WTC11 (cell line): ENCODE measurements around the gene IFRD2. TPM values are rescaled to one million over a fixed set of nuclear protein-coding genes. Genes with fewer than 3 reads are reported as not detected.

Source experiments
- ATF2 ChIP-seq: sonication (generic); formaldehyde crosslinking; IDR thresholded peaks from 2 replicates; pipeline ENCODE4 v1.8.1; 2022; ENCODE audit warnings: low read depth, missing genetic modification reagents, borderline replicate concordance
- ATF3 ChIP-seq: sonication (generic); formaldehyde crosslinking; conservative IDR thresholded peaks from 2 replicates; pipeline ENCODE4 v1.8.1; 2022; ENCODE audit warnings: mild to moderate bottlenecking, missing genetic modification reagents
- CREM ChIP-seq: sonication (generic); formaldehyde crosslinking; IDR thresholded peaks from 2 replicates; pipeline ENCODE4 v1.8.1; 2022; ENCODE audit warnings: mild to moderate bottlenecking, missing genetic modification reagents, moderate library complexity
- E2F5 ChIP-seq: sonication (generic); formaldehyde crosslinking; IDR thresholded peaks from 2 replicates; pipeline ENCODE4 v1.8.1; 2022; ENCODE audit warnings: mild to moderate bottlenecking, moderate library complexity, missing genetic modification reagents
- ELF4 ChIP-seq: sonication (generic); formaldehyde crosslinking; IDR thresholded peaks from 2 replicates; pipeline ENCODE4 v1.8.1; 2022; ENCODE audit warnings: low read depth, mild to moderate bottlenecking, moderate library complexity, missing genetic modification reagents
- ERG ChIP-seq: fragments of 250-450 bp; sonication (Bioruptor Pico); IDR thresholded peaks from 2 replicates; pipeline ENCODE4 v1.8.0; 2021; ENCODE audit warnings: mild to moderate bottlenecking
- GRHL2 ChIP-seq: fragments of 250-450 bp; sonication (Bioruptor Pico); IDR thresholded peaks from 2 replicates; pipeline ENCODE4 v1.8.0; 2022; ENCODE audit warnings: mild to moderate bottlenecking, moderate library complexity; ENCODE audit not compliant: insufficient replicate concordance, severe bottlenecking
- GTF2I ChIP-seq: fragments of 250-450 bp; sonication (Bioruptor Pico); conservative IDR thresholded peaks from 2 replicates; pipeline ENCODE4 v1.4.0; 2021; ENCODE audit warnings: mild to moderate bottlenecking
- JAZF1 ChIP-seq: fragments of 250-450 bp; sonication (Bioruptor Pico); IDR thresholded peaks from 2 replicates; pipeline ENCODE4 v1.9.0; 2021; ENCODE audit warnings: moderate library complexity, mild to moderate bottlenecking, inconsistent platforms
- KAT7 ChIP-seq: sonication (generic); formaldehyde crosslinking; IDR thresholded peaks from 2 replicates; pipeline ENCODE4 v1.8.1; 2023; ENCODE audit warnings: missing genetic modification reagents, mild to moderate bottlenecking, borderline replicate concordance
- MAX ChIP-seq: sonication (generic); formaldehyde crosslinking; IDR thresholded peaks from 2 replicates; pipeline ENCODE4 v1.8.0; 2022; ENCODE audit warnings: mild to moderate bottlenecking, missing genetic modification reagents
- NFYB ChIP-seq: sonication (generic); formaldehyde crosslinking; conservative IDR thresholded peaks from 2 replicates; pipeline ENCODE4 v1.8.0; 2022; ENCODE audit warnings: low read depth, missing genetic modification reagents
- NR1H2 ChIP-seq: sonication (generic); formaldehyde crosslinking; IDR thresholded peaks from 2 replicates; pipeline ENCODE4 v1.9.0; 2021; ENCODE audit warnings: mild to moderate bottlenecking, moderate library complexity, missing genetic modification reagents
- NR2C2 ChIP-seq: sonication (generic); formaldehyde crosslinking; IDR thresholded peaks from 2 replicates; pipeline ENCODE4 v1.8.0; 2022; ENCODE audit warnings: mild to moderate bottlenecking, missing genetic modification reagents
- NR3C1 ChIP-seq: sonication (generic); formaldehyde crosslinking; conservative IDR thresholded peaks from 2 replicates; pipeline ENCODE4 v1.8.1; 2023; ENCODE audit warnings: low read depth, mild to moderate bottlenecking, missing genetic modification reagents
- SMAD3 ChIP-seq: sonication (generic); formaldehyde crosslinking; IDR thresholded peaks from 2 replicates; pipeline ENCODE4 v1.8.0; 2022; ENCODE audit warnings: missing genetic modification reagents, mild to moderate bottlenecking, borderline replicate concordance
- STAT6 ChIP-seq: sonication (generic); formaldehyde crosslinking; conservative IDR thresholded peaks from 2 replicates; pipeline ENCODE4 v1.8.1; 2023; ENCODE audit warnings: mild to moderate bottlenecking, low read depth, missing genetic modification reagents, moderate library complexity
- TCF7 ChIP-seq: sonication (generic); formaldehyde crosslinking; IDR thresholded peaks from 2 replicates; pipeline ENCODE4 v1.8.0; 2022; ENCODE audit warnings: mild to moderate bottlenecking, low read depth, missing genetic modification reagents, moderate library complexity
- USF1 ChIP-seq: sonication (generic); formaldehyde crosslinking; IDR thresholded peaks from 2 replicates; pipeline ENCODE4 v1.8.0; 2022; ENCODE audit warnings: mild to moderate bottlenecking, missing genetic modification reagents
- ZBTB21 ChIP-seq: sonication (generic); formaldehyde crosslinking; IDR thresholded peaks from 2 replicates; pipeline ENCODE4 v1.8.1; 2023; ENCODE audit warnings: mild to moderate bottlenecking, missing genetic modification reagents, borderline replicate concordance
- ZBTB43 ChIP-seq: sonication (generic); formaldehyde crosslinking; IDR thresholded peaks from 2 replicates; pipeline ENCODE4 v1.8.1; 2023; ENCODE audit warnings: mild to moderate bottlenecking, missing genetic modification reagents
- ZMAT4 ChIP-seq: fragments of 250-450 bp; sonication (Bioruptor Pico); IDR thresholded peaks from 2 replicates; pipeline ENCODE4 v1.9.0; 2021; ENCODE audit warnings: mild to moderate bottlenecking
- ZNF121 ChIP-seq: sonication (generic); formaldehyde crosslinking; IDR thresholded peaks from 2 replicates; pipeline ENCODE4 v1.8.0; 2023; ENCODE audit warnings: missing genetic modification reagents
- ZNF232 ChIP-seq: sonication (generic); formaldehyde crosslinking; IDR thresholded peaks from 2 replicates; pipeline ENCODE4 v1.8.0; 2022; ENCODE audit warnings: mild to moderate bottlenecking, missing genetic modification reagents
- ZNF263 ChIP-seq: sonication (generic); formaldehyde crosslinking; IDR thresholded peaks from 2 replicates; pipeline ENCODE4 v1.8.1; 2022; ENCODE audit warnings: low read depth, mild to moderate bottlenecking, moderate library complexity, missing genetic modification reagents
- ZNF396 ChIP-seq: fragments of 250-450 bp; sonication (Bioruptor Pico); IDR thresholded peaks from 2 replicates; pipeline ENCODE4 v1.8.0; 2021; ENCODE audit warnings: mild to moderate bottlenecking, moderate library complexity, borderline replicate concordance
- ZSCAN18 ChIP-seq: fragments of 250-450 bp; sonication (Bioruptor Pico); IDR thresholded peaks from 2 replicates; pipeline ENCODE4 v2.1.2; 2022; ENCODE audit warnings: mild to moderate bottlenecking, moderate library complexity
- total RNA-seq: library from RNA; stranded (reverse); gene quantifications from 3 replicates; pipeline ENCODE4 v1.2.3, GENCODE V29; 2021

IFRD2 gene
- total RNA-seq, 1 experiment from 2014 or later, result 92.0 TPM

GRCh38 chr3:50327943-50328691 is 35.9 kb upstream of the IFRD2 start, which contains the start of gene TUSC2 (continued):
- 0 out of 2 replicates have a peak, but pooled peaks have one; percentile 16 for TF ChIP-seq USF1 (CRISPR knock-in tag)
- TF ChIP-seq JAZF1 (CRISPR knock-in tag), result no peak
- TF ChIP-seq TCF7 (CRISPR knock-in tag), result no peak
- 0 out of 2 replicates have a peak, but pooled peaks have one; percentile 50 for TF ChIP-seq ZNF232
- TF ChIP-seq MAX (CRISPR knock-in tag), result 0 out of 2 replicates have a peak, but pooled peaks have one; percentile 15
- TF ChIP-seq KAT7 (CRISPR knock-in tag), result no peak
- no peak for TF ChIP-seq GTF2I
- TF ChIP-seq ERG (CRISPR knock-in tag), result no peak
- TF ChIP-seq ZMAT4 (CRISPR knock-in tag), result no peak
- peak; percentile 97 for TF ChIP-seq NFYB (CRISPR knock-in tag)
- peak; percentile 67 for TF ChIP-seq ZNF121
- TF ChIP-seq ELF4 (CRISPR knock-in tag), result no peak
- TF ChIP-seq SMAD3 (CRISPR knock-in tag), result peak; percentile 78; the same call in 1 of the 2 replicates
- no peak for TF ChIP-seq ATF3 (CRISPR knock-in tag)
- TF ChIP-seq NR1H2 (CRISPR knock-in tag), result no peak
- TF ChIP-seq NR2C2 (CRISPR knock-in tag), result no peak
- no peak for TF ChIP-seq ZNF396 (CRISPR knock-in tag)
- TF ChIP-seq ZBTB21, result peak; percentile 78; the same call in 1 of the 2 replicates
- no peak for TF ChIP-seq ZSCAN18 (CRISPR knock-in tag)
- 0 out of 2 replicates have a peak, but pooled peaks have one; percentile 81 for TF ChIP-seq NR3C1
- no peak for TF ChIP-seq ZNF263 (CRISPR knock-in tag)
- no peak for TF ChIP-seq ATF2 (CRISPR knock-in tag)
- no peak for TF ChIP-seq GRHL2 (CRISPR knock-in tag)
- TF ChIP-seq E2F5, result 0 out of 2 replicates have a peak, but pooled peaks have one; percentile 49
- peak; percentile 89; the same call in 1 of the 2 replicates for TF ChIP-seq CREM (CRISPR knock-in tag)
- TF ChIP-seq ZBTB43, result no peak; the same call in 1 of the 2 replicates
- TF ChIP-seq STAT6 (CRISPR knock-in tag), result peak; percentile 63; the same call in 1 of the 2 replicates
